ENCODE measurements around the gene TRIM28. TPM values are rescaled to one million over a fixed set of nuclear protein-coding genes. Genes with fewer than 3 reads are reported as not detected.

TRIM28 gene
- total and polyA plus RNA-seq, 9 of the 15 experiments (the other 6 are each of a cell fraction or from before 2014, with no cell fraction given): 12.1 to 797 (median 490) TPM

- no peak for TF ChIP-seq ZNF407 (IDR thresholded peaks at IDR 0.05; ENCODE audit: low read depth)
- TF ChIP-seq HOMEZ (CRISPR knock-in tag; IDR thresholded peaks at IDR 0.05): no peak
- no peak for TF ChIP-seq DNMT1 (IDR thresholded peaks at IDR 0.05)
- TF ChIP-seq NONO (IDR thresholded peaks at IDR 0.05; ENCODE audit: low read depth in 2 of 2, low read length in 1 of 2): peak in 1 of 2 experiments; percentile 86; a peak in 2 of 4 replicates
- no peak for TF ChIP-seq ID3 (CRISPR knock-in tag; IDR thresholded peaks at IDR 0.05)
- no peak for TF ChIP-seq ID3 (tag; IDR thresholded peaks at IDR 0.05)
- TF ChIP-seq NR0B1 (IDR thresholded peaks at IDR 0.05; ENCODE audit: partially characterized antibody): no peak
- no peak for TF ChIP-seq ZNF212 (CRISPR knock-in tag; IDR thresholded peaks at IDR 0.05)
- peak; percentile 88 for TF ChIP-seq ZBTB2 (IDR thresholded peaks at IDR 0.05)
- peak; percentile 97 for TF ChIP-seq HNRNPLL (IDR thresholded peaks at IDR 0.05; ENCODE audit: low read depth, low read length, poor library complexity, severe bottlenecking)
These were observed 29.9 kb upstream of the TRIM28 start (continued) for GRCh38 chr19:58513694-58514563.

Data from K562 (cell line).